A549 (cell line): ENCODE results near the gene UNC13B. TPM values are rescaled to one million over a fixed set of nuclear protein-coding genes. Genes with fewer than 3 reads are reported as not detected.

ENCODE experiments used
- ATAC-seq, 2 experiments: fragments of 200-7000 bp in 1 of 2; fragments of >200 bp in 1 of 2; cut with Nextera tagmentation in 1 of 2; cut with Tn5 transposase in 1 of 2; 3 replicates each; pipeline versions ENCODE4 v1.8.0 to v1.9.1; 2018 to 2020; ENCODE audit warnings: mild to moderate bottlenecking in 1 of 2, moderate library complexity in 1 of 2
- CTCF ChIA-PET: fragments of 300-600 bp; sonication (Branson Sonifier 250); formaldehyde crosslinking; extraction: SDS; loops from one replicate; lab custom pipeline; 2021; ENCODE audit warnings: antibody characterized with exemption, inconsistent platforms; lab: Yijun Ruan, JAX
- POLR2A ChIA-PET: fragments of 350-600 bp; formaldehyde crosslinking; extraction: SDS; loops from one replicate; lab custom pipeline; 2021; ENCODE audit warnings: antibody characterized with exemption, inconsistent platforms; lab: Yijun Ruan, JAX
- DNase-seq, 2 experiments: peaks; one replicate each; pipeline versions ENCODE4 v3.0.0 to v3.0.0-alpha.2; 2011 to 2016; ENCODE audit warnings: low read depth in 1 of 2, low spot score in 1 of 2
- FAIRE-seq: peaks from 2 replicates; lab custom pipeline; 2011; peaks lifted over from hg19 to GRCh38; lab: Jason Lieb, UNC
- H3K27ac ChIP-seq, 2 experiments: fragments of >200 bp; sonication (Bioruptor Twin); formaldehyde crosslinking; 3 replicates each; pipeline ENCODE4 v1.5.1; 2016 to 2017
- H3K4me1 ChIP-seq: fragments of >200 bp; sonication (Bioruptor Twin); formaldehyde crosslinking; 3 replicates; pipeline ENCODE4 v1.6.1; 2016
- H3K4me2 ChIP-seq: fragments of >200 bp; sonication (Bioruptor Twin); formaldehyde crosslinking; 3 replicates; pipeline ENCODE4 v1.6.1; 2016
- H3K4me3 ChIP-seq: fragments of >200 bp; sonication (Bioruptor Twin); formaldehyde crosslinking; 3 replicates; pipeline ENCODE4 v1.5.1; 2016
- H3K9me3 ChIP-seq: fragments of >200 bp; sonication (Bioruptor Twin); formaldehyde crosslinking; 3 replicates; pipeline ENCODE4 v1.6.1; 2016
- EHF ChIP-seq: fragments of 250-450 bp; sonication (Bioruptor Pico); IDR thresholded peaks from 2 replicates; pipeline ENCODE4 v1.5.0; 2020; ENCODE audit warnings: mild to moderate bottlenecking
- FOXS1 ChIP-seq: fragments of 250-450 bp; sonication (Bioruptor Pico); IDR thresholded peaks from 2 replicates; pipeline ENCODE4 v1.5.0; 2020; ENCODE audit warnings: mild to moderate bottlenecking, moderate library complexity
- GATA3 ChIP-seq: IDR thresholded peaks from 2 replicates; pipeline ENCODE4 v1.6.1; 2012; ENCODE audit warnings: borderline replicate concordance
- HDAC2 ChIP-seq: fragments of 200-600 bp; sonication (generic); IDR thresholded peaks from 2 replicates; pipeline ENCODE4 v1.6.1; 2016
- HEYL ChIP-seq: fragments of 250-450 bp; sonication (Bioruptor Pico); IDR thresholded peaks from 2 replicates; pipeline ENCODE4 v1.8.0; 2021; ENCODE audit warnings: mild to moderate bottlenecking, moderate library complexity
- HOXB13 ChIP-seq: fragments of 250-450 bp; sonication (Bioruptor Pico); IDR thresholded peaks from 2 replicates; pipeline ENCODE4 v1.5.0; 2020; ENCODE audit warnings: low read depth, mild to moderate bottlenecking, moderate library complexity
- HOXB5 ChIP-seq: fragments of 250-450 bp; sonication (Bioruptor Pico); IDR thresholded peaks from 2 replicates; pipeline ENCODE4 v1.5.0; 2020; ENCODE audit warnings: mild to moderate bottlenecking, moderate library complexity
- MAZ ChIP-seq: fragments of 150-350 bp; IDR thresholded peaks from 2 replicates; pipeline ENCODE4 v1.6.1; 2014; ENCODE audit warnings: antibody characterized with exemption, low read depth, low read length, borderline replicate concordance
- PBX3 ChIP-seq: IDR thresholded peaks from 2 replicates; pipeline ENCODE4 v1.6.1; 2012
- SMC3 ChIP-seq: fragments of >200 bp; sonication (Bioruptor Twin); formaldehyde crosslinking; IDR thresholded peaks from 3 replicates; pipeline ENCODE4 v1.6.1; 2018; ENCODE audit warnings: inconsistent platforms
- SREBF2 ChIP-seq: fragments of 450-650 bp; IDR thresholded peaks from 2 replicates; pipeline ENCODE4 v1.6.1; 2014; ENCODE audit warnings: mild to moderate bottlenecking, moderate library complexity
- TFCP2L1 ChIP-seq: fragments of 250-450 bp; sonication (Bioruptor Pico); IDR thresholded peaks from 2 replicates; pipeline ENCODE4 v1.5.0; 2021; ENCODE audit warnings: mild to moderate bottlenecking
- ZC3H11A ChIP-seq: fragments of 450-650 bp; IDR thresholded peaks from 2 replicates; pipeline ENCODE4 v1.6.1; 2014; ENCODE audit warnings: antibody characterized with exemption, mild to moderate bottlenecking
- WGBS: methylation state at CpG from one replicate; pipeline ENCODE4 v1.1.6; 2017; ENCODE audit errors: missing lambda C conversion rate; 5-methylcytosine and 5-hydroxymethylcytosine counted together
- polyA plus RNA-seq, 4 experiments: library from polyadenylated mRNA; depleted of rRNA in 3 of 4; stranded (reverse); fragments of >200 nt; fragmentation: RNase III in 1 of 4; extraction: RNeasy Plus Mini Kit Qiagen cat#74134 plus additional on column Dnase treatment in 1 of 4; gene quantifications; 2 replicates in 3 of 4; 3 replicates in 1 of 4; pipeline ENCODE4 v1.2.3, GENCODE V29; 2011 to 2017
- TF ChIP-seq, protein P1 (sequence below): fragments of >200 bp; sonication (Bioruptor Twin); formaldehyde crosslinking; IDR thresholded peaks from 3 replicates; pipeline ENCODE4 v1.5.1; 2016
- TF ChIP-seq, protein P2 (sequence below): fragments of >200 bp; sonication (Bioruptor Twin); formaldehyde crosslinking; IDR thresholded peaks from 2 replicates; pipeline ENCODE4 v1.6.1; 2016
- TF ChIP-seq, protein P3 (sequence below): fragments of 150-350 bp; IDR thresholded peaks from 2 replicates; pipeline ENCODE4 v1.6.1; 2014; ENCODE audit warnings: low read depth, mild to moderate bottlenecking, low read length

The UNC13B gene
- polyA plus RNA-seq, 2 of the 4 experiments (the other 2 are of a cell fraction), result 9.9 to 17.8 TPM

GRCh38 chr9:35311891-35312639 lies 150.3 kb downstream of the UNC13B start:
- ChIA-PET CTCF (interaction anchor here (0.8 kb wide), 1 partner anchor 18 kb away, joined by 3 read pairs; no protein-coding TSS in a partner anchor), POLR2A (no interaction called here)
- 87% methylated on average over 5 of the region's 5 CpGs for WGBS
- no peak overlapping the region for H3K4me2 ChIP-seq
- no peak overlapping the region for H3K4me3 ChIP-seq
- peak in 1 of 2 experiments; percentile 3 for DNase-seq
- H3K9me3 ChIP-seq, result no peaks in the 10 kb centered on the region
- H3K4me1 ChIP-seq, result no peaks in the 10 kb centered on the region
- peak; percentile 67 for FAIRE-seq
- no peak overlapping the region for H3K27ac ChIP-seq
- ATAC-seq, result no peak
- TF ChIP-seq HEYL, result no peak
- TF ChIP-seq, protein P1, sequence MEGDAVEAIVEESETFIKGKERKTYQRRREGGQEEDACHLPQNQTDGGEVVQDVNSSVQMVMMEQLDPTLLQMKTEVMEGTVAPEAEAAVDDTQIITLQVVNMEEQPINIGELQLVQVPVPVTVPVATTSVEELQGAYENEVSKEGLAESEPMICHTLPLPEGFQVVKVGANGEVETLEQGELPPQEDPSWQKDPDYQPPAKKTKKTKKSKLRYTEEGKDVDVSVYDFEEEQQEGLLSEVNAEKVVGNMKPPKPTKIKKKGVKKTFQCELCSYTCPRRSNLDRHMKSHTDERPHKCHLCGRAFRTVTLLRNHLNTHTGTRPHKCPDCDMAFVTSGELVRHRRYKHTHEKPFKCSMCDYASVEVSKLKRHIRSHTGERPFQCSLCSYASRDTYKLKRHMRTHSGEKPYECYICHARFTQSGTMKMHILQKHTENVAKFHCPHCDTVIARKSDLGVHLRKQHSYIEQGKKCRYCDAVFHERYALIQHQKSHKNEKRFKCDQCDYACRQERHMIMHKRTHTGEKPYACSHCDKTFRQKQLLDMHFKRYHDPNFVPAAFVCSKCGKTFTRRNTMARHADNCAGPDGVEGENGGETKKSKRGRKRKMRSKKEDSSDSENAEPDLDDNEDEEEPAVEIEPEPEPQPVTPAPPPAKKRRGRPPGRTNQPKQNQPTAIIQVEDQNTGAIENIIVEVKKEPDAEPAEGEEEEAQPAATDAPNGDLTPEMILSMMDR, result no peak

DNA sequence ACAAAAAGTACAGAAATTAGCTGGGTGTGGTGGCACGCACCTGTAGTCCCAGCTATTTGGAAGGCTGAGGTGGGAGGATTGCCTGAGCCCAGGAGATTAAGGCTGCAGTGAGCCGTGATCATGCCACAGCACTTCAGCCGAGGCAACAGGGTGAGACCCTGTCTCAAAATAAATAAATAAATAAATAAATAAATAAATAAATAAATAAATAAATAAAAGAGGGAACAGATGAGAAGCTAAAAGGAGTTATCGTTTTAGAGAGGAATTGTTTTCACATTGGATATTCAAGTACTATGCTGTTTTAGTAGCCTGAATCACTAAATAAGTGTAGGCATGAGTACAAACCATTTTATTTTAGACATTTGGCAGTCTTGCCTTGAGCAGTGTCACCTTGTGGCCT lies 151.7 kb downstream of the UNC13B start:
- no peak overlapping the region for H3K27ac ChIP-seq
- no peaks in the 10 kb centered on the region for H3K4me1 ChIP-seq
- no peak overlapping the region for H3K4me3 ChIP-seq
- no peak for ATAC-seq
- no peak overlapping the region for H3K4me2 ChIP-seq
- POLR2A ChIA-PET, result no interaction called here
- H3K9me3 ChIP-seq, result no peaks in the 10 kb centered on the region
- TF ChIP-seq MAZ (no peak), ZC3H11A (peak; percentile 93)
- TF ChIP-seq, all 56 proteins: peak for 1
- no peak for FAIRE-seq
- CTCF ChIA-PET, result interaction anchor here (0.8 kb wide), 1 partner anchor 22 kb away, joined by 3 read pairs; no protein-coding TSS in a partner anchor
- WGBS, result 89% methylated on average over 4 of the region's 4 CpGs
- no peak for DNase-seq

DNA sequence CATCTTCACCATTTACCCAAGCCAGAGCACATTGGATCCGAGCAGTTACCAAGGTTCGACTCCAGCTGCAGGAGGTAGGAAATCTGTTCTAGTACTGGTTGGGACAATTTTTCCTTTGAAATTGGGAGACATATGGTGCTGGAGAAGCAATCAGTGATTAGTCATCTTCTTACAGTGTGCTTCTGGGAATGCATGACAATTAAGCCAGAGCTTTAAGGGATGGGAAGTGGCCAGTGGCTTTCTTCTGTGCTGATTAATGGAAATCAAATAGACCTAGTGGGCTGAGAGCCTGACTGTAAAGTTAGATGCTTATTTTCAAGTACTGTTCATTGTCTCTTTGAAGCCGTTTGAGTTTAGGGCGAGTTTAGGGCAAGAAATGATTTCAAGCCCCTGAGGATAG lies 152.1 kb downstream of the UNC13B start:
- WGBS, result 86% methylated on average over 4 of the region's 4 CpGs
- ATAC-seq (no peak), DNase-seq (no peak), FAIRE-seq (no peak)
- Histone ChIP-seq H3K4me2 (no peak overlapping the region), H3K27ac (no peak overlapping the region), H3K9me3 (no peaks in the 10 kb centered on the region), H3K4me3 (no peak overlapping the region), H3K4me1 (no peaks in the 10 kb centered on the region)
- POLR2A ChIA-PET, result no interaction called here
- CTCF ChIA-PET, result interaction anchor here (0.8 kb wide), 1 partner anchor 22 kb away, joined by 3 read pairs; no protein-coding TSS in a partner anchor
- TF ChIP-seq SMC3 (no peak), HEYL (no peak), HOXB5 (no peak), HOXB13 (CRISPR knock-in tag) (no peak), EHF (no peak), PBX3 (no peak), HDAC2 (no peak), SREBF2 (no peak), FOXS1 (CRISPR knock-in tag) (no peak), GATA3 (no peak), MAZ (no peak), TFCP2L1 (no peak)
- TF ChIP-seq, protein P2, sequence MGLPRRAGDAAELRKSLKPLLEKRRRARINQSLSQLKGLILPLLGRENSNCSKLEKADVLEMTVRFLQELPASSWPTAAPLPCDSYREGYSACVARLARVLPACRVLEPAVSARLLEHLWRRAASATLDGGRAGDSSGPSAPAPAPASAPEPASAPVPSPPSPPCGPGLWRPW, result no peak
- TF ChIP-seq, protein P3, sequence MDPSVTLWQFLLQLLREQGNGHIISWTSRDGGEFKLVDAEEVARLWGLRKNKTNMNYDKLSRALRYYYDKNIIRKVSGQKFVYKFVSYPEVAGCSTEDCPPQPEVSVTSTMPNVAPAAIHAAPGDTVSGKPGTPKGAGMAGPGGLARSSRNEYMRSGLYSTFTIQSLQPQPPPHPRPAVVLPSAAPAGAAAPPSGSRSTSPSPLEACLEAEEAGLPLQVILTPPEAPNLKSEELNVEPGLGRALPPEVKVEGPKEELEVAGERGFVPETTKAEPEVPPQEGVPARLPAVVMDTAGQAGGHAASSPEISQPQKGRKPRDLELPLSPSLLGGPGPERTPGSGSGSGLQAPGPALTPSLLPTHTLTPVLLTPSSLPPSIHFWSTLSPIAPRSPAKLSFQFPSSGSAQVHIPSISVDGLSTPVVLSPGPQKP, result no peak
- TF ChIP-seq, protein P1, result no peak
